HG02588 (cell line): ENCODE measurements around the gene SETD2.
A peak's percentile ranks its signal among the peaks of the same experiment; 100 is the strongest.

ENCODE experiments used
- ATAC-seq: cut with Tn5 transposase; IDR thresholded peaks from one replicate; pipeline ENCODE4 v1.9.1; 2021; ENCODE audit warnings: mild to moderate bottlenecking, moderate library complexity; ENCODE audit not compliant: unreplicated experiment

SETD2 gene

GRCh38 chr3:47011371-47011770, 152.5 kb downstream of the SETD2 start:
- no peak for ATAC-seq

GRCh38 chr3:47010910-47011309, 153.0 kb downstream of the SETD2 start:
- no peak for ATAC-seq

- ATAC-seq: no peak
Observed at GRCh38 chr3:47010111-47010712, 153.7 kb downstream of the SETD2 start.

GRCh38 chr3:47009225-47010110, 154.4 kb downstream of the SETD2 start:
- ATAC-seq: peak; percentile 63

GRCh38 chr3:47008851-47009224, 155.1 kb downstream of the SETD2 start:
- no peak for ATAC-seq

GRCh38 chr3:47008234-47008796, 155.6 kb downstream of the SETD2 start:
- ATAC-seq: no peak

- ATAC-seq: no peak
Observed at GRCh38 chr3:47007482-47008233, 156.3 kb downstream of the SETD2 start.

GRCh38 chr3:47007001-47007400, 156.9 kb downstream of the SETD2 start:
- ATAC-seq: no peak

GRCh38 chr3:47006145-47006651, 157.7 kb downstream of the SETD2 start:
- ATAC-seq: no peak

- ATAC-seq: no peak
Observed at GRCh38 chr3:47005212-47006144, 158.4 kb downstream of the SETD2 start.

- no peak for ATAC-seq
Observed at GRCh38 chr3:47004369-47005211, 159.3 kb downstream of the SETD2 start.

- no peak for ATAC-seq
Observed at GRCh38 chr3:47003461-47004368, 160.2 kb downstream of the SETD2 start.

GRCh38 chr3:47003056-47003410, 160.9 kb downstream of the SETD2 start:
- ATAC-seq: no peak

GRCh38 chr3:47002171-47003055, 161.5 kb downstream of the SETD2 start:
- no peak for ATAC-seq

GRCh38 chr3:47001731-47002170, 162.2 kb downstream of the SETD2 start:
- ATAC-seq: no peak

- no peak for ATAC-seq
Observed at GRCh38 chr3:47000922-47001730, 162.8 kb downstream of the SETD2 start.
